ENCODE measurements around the gene TMEM52B.

GRCh38 chr12:10211101-10211939 lies 32.5 kb downstream of the TMEM52B start:
- TF ChIP-seq POLR2AphosphoS5 (IDR thresholded peaks at IDR 0.05; ENCODE audit: low read depth, low read length) (no peak), SIN3A (IDR thresholded peaks at IDR 0.05; ENCODE audit: borderline replicate concordance, insufficient read depth, low read depth, low read length) (no peak)
- TF ChIP-seq, protein P1, sequence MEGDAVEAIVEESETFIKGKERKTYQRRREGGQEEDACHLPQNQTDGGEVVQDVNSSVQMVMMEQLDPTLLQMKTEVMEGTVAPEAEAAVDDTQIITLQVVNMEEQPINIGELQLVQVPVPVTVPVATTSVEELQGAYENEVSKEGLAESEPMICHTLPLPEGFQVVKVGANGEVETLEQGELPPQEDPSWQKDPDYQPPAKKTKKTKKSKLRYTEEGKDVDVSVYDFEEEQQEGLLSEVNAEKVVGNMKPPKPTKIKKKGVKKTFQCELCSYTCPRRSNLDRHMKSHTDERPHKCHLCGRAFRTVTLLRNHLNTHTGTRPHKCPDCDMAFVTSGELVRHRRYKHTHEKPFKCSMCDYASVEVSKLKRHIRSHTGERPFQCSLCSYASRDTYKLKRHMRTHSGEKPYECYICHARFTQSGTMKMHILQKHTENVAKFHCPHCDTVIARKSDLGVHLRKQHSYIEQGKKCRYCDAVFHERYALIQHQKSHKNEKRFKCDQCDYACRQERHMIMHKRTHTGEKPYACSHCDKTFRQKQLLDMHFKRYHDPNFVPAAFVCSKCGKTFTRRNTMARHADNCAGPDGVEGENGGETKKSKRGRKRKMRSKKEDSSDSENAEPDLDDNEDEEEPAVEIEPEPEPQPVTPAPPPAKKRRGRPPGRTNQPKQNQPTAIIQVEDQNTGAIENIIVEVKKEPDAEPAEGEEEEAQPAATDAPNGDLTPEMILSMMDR (IDR thresholded peaks at IDR 0.05), result no peak
- TF ChIP-seq, protein P2, sequence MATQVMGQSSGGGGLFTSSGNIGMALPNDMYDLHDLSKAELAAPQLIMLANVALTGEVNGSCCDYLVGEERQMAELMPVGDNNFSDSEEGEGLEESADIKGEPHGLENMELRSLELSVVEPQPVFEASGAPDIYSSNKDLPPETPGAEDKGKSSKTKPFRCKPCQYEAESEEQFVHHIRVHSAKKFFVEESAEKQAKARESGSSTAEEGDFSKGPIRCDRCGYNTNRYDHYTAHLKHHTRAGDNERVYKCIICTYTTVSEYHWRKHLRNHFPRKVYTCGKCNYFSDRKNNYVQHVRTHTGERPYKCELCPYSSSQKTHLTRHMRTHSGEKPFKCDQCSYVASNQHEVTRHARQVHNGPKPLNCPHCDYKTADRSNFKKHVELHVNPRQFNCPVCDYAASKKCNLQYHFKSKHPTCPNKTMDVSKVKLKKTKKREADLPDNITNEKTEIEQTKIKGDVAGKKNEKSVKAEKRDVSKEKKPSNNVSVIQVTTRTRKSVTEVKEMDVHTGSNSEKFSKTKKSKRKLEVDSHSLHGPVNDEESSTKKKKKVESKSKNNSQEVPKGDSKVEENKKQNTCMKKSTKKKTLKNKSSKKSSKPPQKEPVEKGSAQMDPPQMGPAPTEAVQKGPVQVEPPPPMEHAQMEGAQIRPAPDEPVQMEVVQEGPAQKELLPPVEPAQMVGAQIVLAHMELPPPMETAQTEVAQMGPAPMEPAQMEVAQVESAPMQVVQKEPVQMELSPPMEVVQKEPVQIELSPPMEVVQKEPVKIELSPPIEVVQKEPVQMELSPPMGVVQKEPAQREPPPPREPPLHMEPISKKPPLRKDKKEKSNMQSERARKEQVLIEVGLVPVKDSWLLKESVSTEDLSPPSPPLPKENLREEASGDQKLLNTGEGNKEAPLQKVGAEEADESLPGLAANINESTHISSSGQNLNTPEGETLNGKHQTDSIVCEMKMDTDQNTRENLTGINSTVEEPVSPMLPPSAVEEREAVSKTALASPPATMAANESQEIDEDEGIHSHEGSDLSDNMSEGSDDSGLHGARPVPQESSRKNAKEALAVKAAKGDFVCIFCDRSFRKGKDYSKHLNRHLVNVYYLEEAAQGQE (IDR thresholded peaks at IDR 0.05; ENCODE audit: insufficient read depth in 1 of 2, low read depth in 2 of 2, low read length in 1 of 2), result no peak
